Measurements from ENCODE around the gene FGF21.

GRCh38 chr19:48724796-48725753, 30.2 kb upstream of the FGF21 start:
- TF ChIP-seq CTCF (IDR thresholded peaks at IDR 0.05) (no peak), POLR2AphosphoS5 (IDR thresholded peaks at IDR 0.05) (peak; percentile 46 to 66), POLR2A (IDR thresholded peaks at IDR 0.05; ENCODE audit: low read depth) (no peak)

Data from esophagus muscularis mucosa (tissue), 3 donors.